Lung microvascular endothelial cell (primary cell): ENCODE data around the gene NFIA. TPM values are rescaled to one million over a fixed set of nuclear protein-coding genes. Genes with fewer than 3 reads are reported as not detected.

Experiments
- DNase-seq, 2 donors: peaks; one replicate each; pipeline versions ENCODE4 v3.0.0 to v3.0.0-alpha.2; 2010; ENCODE audit warnings: low read depth in 2 of 2
- total RNA-seq: library from RNA; depleted of rRNA; stranded (reverse); fragments of >200 nt; gene quantifications from 2 replicates; pipeline ENCODE4 v1.2.1, GENCODE V29; 2014

NFIA gene
- total RNA-seq, 1 donor from 2014 or later: 14.3 TPM

DNA sequence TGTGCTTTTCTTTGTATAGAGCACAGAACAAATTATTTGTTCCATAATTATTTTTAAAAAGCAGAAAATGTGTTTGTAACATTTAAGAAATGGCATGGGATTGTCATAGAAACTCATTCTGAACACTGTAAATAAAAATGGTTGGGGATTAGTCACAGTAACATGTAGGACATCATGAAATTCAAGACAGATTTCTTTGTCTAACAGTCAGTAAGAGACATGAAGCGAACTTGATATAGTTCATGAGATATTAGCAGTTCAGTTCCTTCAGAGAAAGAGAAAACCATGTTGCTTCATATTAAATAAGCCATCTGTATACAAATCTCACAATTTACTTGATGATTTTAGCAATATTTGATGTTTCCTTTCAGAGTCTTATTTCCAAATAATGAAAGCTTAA, 19.7 kb downstream of the NFIA start:
- DNase-seq: peak in 1 of 2 donors; percentile 44

DNA sequence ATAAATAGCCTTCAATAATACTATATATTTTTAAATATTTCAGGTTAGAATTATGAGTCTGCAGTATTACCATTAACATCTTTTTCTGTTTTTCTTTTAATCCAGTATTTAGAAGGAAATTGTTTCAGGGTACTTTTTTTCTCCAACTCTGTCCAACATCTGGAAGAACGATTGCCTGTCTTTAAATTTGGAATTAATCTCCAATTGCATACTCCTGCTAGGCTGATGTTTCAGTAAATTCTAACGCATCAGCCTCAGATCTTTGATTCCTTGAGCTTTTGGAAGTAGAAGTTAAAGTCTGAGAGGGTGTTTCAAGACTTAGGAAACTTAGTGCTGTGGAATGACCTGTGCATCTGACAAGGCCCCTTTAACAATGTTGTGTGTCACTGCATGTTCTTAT, 20.3 kb downstream of the NFIA start:
- no peak for DNase-seq

- no peak for DNase-seq
Measured at GRCh38 chr1:61104220-61104671, 21.9 kb downstream of the NFIA start.

DNA sequence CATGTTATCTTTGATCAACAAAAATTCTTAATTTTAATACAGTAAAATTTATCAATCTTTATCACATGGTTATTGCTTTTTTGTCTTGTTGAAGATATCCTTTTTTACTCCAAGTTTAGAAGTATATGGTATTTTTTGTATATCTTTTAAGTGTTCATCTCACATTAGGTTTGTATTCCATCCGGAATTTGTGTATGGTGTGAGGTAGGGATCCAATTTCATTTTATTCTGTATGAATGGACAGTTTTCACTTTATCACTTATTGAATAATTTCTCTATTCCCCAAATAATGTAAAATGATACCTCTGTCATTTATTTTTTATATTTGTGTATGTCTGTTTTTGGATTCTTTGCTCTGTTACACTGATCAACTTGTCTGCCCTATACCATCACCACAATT, 25.3 kb downstream of the NFIA start:
- no peak for DNase-seq

GRCh38 chr1:61109158-61109557, 26.8 kb downstream of the NFIA start:
- peak in 1 of 2 donors; percentile 52 for DNase-seq

GRCh38 chr1:61109910-61110309, 27.5 kb downstream of the NFIA start:
- DNase-seq: no peak

DNA sequence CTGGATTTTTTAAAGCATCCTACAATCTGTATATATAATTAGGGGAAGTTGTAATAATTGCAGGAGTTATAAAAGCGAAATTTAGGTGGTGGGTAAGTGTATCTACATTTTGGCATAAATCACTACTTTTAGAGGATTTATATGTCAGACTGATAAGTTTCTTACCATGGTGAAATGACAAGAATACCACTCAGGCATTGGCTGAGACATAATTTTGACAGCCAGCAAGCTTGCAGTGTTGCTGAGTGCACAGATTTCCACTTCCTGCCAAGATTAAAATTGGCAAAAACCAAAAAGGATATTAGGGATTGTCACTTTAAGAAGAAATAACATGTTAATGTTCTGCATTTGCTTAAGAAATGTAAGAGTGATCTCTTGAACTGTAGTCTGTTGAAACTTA, 28.2 kb downstream of the NFIA start:
- DNase-seq: no peak

DNA sequence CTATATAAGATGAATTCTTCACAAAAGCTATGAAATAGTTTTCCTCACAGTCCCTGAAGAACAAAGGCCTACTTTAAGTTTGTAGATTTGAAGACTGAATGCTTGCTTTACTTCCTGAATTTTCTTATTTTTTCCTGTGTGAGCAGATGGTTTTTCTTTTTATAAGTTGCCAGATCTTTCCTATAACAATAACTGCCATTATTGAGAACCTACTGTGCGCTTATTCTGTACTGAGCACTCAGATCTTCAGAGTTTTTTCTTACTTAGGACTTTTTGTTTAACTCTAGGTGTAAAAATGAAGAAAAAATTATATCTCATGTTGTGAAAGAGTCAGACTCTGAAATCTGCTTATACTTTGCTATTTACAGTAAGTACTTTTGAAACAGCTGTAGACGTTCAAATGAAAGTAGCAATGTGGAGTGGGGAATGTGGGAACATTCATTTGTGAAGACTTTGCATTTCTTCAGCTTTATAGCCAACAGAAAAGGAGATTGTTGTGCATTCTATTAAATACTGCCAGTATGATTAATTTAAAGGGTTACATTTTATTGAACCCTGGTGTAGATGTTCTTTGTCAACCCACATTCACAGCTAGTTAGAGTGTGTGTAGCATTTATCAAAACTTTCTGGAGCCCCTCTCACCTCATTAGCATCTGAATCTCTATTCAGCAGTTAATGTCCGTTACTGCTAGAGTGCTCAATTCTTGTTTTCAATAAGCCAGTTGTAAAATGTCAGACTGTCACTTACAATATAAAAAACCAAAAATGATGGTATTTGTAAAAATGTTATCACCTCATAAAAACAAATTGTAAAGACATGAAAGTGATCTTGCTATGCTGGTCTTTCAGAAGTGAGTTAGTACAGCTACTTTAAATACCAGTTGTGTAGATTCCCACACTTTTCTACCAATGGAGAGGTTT, 29.0 kb downstream of the NFIA start:
- DNase-seq: no peak

DNA sequence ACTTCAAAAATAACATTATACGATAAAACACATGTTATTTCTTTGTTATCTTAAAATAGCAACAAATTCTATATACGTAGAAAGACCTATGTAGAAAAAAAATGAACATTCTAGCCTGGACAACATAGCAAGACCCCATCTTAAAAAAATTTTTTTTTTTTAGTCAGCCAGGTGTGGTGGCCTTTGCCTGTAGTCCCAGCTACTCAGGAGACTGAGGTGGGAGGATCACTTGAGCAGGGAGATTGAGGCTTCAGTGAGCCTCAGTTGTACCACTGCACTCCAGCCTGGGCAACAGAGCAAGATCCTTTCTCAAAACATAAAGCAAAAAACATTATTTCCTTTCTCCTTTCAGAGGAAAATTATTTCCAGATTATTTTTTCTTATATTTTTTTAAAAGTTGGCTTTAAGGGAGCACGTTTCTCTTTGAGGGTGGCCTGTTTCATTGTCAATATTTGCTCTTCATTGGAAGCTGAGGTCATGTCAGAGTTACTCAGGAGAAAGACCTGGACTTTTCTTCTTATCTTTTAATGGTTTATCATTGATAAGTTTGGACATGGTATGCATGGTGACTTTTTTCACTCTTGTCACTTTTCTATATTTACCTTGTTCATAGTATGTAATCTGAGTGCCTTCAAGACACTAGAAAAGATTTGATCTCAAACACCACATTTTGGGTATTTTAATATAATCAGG, 32.0 kb downstream of the NFIA start:
- no peak for DNase-seq

GRCh38 chr1:61115436-61115835, 33.1 kb downstream of the NFIA start:
- DNase-seq: no peak

GRCh38 chr1:61116421-61116820, 34.1 kb downstream of the NFIA start:
- no peak for DNase-seq

DNA sequence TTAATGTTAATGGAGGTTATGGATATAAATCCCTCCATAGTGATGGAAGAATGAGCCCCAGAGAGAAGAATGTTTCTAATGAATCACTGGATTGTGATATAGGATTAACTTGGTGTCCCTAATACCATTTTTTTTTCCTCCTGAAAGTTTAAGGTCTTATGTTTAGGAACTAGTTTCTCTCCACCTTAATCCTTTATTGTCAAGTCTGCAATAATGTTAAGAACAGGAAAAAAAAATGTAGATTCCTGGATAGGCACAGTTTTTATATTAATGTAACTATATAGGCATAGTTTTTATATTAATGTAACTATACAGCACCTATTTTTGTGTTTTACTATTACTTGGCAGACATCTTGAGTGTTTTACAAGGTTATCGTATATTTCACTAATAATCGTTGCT, 34.9 kb downstream of the NFIA start:
- no peak for DNase-seq

- DNase-seq: peak; percentile 53 to 80
Measured at GRCh38 chr1:61119085-61119484, 36.7 kb downstream of the NFIA start.

DNA sequence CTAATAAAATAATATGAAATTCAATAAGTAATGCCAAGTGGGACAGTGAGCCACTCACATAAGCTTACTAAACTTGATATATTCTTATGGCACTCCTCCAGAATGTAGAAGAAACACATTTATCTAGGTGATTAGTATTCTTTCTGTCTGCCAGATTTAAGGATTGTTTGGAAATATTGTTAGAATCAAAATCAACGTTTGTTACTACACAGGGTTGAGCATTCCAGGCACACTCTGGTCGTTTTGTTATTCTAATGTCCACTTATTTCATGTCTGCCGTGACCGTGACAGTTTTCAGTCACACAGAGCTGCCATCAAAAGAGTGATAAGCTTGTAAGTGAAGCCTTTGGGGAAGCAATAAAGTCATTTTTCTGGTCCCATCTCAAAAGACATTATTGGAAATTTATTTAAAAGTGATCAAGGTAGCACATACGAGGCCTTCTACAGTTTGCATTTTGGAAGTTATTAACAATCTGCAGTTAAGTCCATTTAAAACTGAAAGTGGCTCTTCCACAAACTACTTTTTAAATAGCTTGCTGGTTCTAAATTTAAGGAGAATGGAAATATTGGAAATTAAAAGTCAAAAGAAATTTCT, 38.0 kb downstream of the NFIA start:
- DNase-seq: peak; percentile 31 to 45

DNA sequence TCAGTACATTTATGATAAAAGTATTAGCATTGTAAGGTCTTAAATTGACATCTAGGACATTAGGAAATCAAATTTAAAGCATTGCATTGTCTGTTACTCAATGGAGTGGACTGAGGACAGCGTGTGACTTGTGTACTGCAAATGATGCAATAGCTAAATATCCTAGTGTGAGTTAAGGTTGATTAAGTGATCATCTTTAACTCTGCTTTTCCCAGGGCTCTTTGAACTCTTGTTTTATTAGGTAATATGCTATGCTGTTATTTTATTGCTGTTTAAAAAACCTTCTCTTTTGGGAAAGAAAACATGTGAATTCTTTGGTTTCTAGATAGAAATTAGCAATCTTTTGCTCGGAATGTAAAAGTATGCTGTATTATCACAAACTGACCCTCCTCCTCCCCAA, 38.6 kb downstream of the NFIA start:
- peak; percentile 58 to 59 for DNase-seq

- no peak for DNase-seq
Measured at GRCh38 chr1:61121631-61122030, 39.3 kb downstream of the NFIA start.

GRCh38 chr1:61122389-61122788, 40.0 kb downstream of the NFIA start:
- DNase-seq: no peak

- DNase-seq: no peak
Measured at GRCh38 chr1:61123326-61123725, 41.0 kb downstream of the NFIA start.

GRCh38 chr1:61124078-61124477, 41.7 kb downstream of the NFIA start:
- DNase-seq: no peak

DNA sequence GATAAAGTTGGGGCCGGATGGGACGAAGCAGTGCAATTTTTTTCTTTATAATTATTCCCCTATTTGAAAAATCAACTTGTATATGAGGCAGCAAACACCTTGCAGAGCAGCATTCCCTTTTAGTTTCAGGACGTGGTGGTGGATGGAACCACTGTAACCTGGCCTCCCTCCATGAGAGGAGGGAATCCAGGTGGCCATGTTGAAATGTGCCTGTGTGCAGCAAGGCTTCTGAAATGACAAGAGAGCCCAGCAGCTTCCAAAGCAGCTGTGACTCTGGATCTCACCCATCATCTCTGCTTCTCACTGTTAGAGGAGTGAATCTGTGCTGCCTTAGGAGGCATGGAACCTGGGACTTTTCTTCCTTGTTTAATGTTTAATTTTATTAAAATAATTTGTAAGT, 42.3 kb downstream of the NFIA start:
- DNase-seq: no peak

DNA sequence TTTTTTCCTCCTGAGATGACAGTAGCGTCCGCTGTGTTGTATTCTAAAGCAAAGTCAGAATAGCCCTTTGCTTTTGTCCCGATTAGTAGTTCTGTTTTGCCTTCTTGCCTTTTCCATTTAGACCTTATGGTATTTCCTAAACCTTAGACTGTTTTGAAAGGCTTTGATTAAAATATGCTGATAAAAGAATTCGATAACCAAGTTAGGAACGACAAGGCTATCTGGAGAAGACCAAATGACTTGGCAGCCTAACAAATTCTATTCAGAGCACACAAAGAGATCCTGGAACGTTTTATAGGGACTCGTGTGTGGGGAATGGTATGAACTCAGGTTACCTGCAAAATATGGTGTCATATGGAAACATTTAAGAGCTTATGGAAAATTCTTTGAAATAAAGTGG, 42.9 kb downstream of the NFIA start:
- peak in 1 of 2 donors; percentile 85 for DNase-seq

- DNase-seq: no peak
Measured at GRCh38 chr1:61125895-61126294, 43.5 kb downstream of the NFIA start.
